H1 (cell line): ENCODE measurements around the gene ARHGAP8. TPM values are rescaled to one million over a fixed set of nuclear protein-coding genes. Genes with fewer than 3 reads are reported as not detected.

Experiments
- CTCF ChIA-PET: fragments of 300-600 bp; sonication (Branson Sonifier 250); formaldehyde crosslinking; loops from one replicate; lab custom pipeline; 2021; ENCODE audit not compliant: partially characterized antibody; lab: Charles Lee
- POLR2A ChIA-PET: fragments of 300-600 bp; sonication (Branson Sonifier 250); formaldehyde crosslinking; loops from one replicate; lab custom pipeline; 2021; ENCODE audit warnings: inconsistent platforms; ENCODE audit not compliant: partially characterized antibody; lab: Charles Lee
- DNase-seq, 2 experiments: peaks; one replicate each; pipeline versions ENCODE4 v3.0.0 to v3.0.0-alpha.2; 2010 to 2022; ENCODE audit warnings: low spot score in 2 of 2, low read depth in 1 of 2, mixed read lengths in 1 of 2
- FAIRE-seq: peaks from 2 replicates; lab custom pipeline; 2011; peaks lifted over from hg19 to GRCh38; lab: Jason Lieb, UNC
- H2AFZ ChIP-seq: 2 replicates; pipeline ENCODE4 v1.8.1; 2012; ENCODE audit warnings: low read length, inconsistent platforms
- H2AK5ac ChIP-seq: 2 replicates; pipeline ENCODE4 v1.6.1; 2013; ENCODE audit warnings: low read depth, low read length
- H2BK120ac ChIP-seq: replicated peaks from 2 replicates; pipeline ENCODE3; 2013; ENCODE audit warnings: low read depth, low read length, inconsistent platforms
- H2BK12ac ChIP-seq: 2 replicates; pipeline ENCODE4 v1.6.1; 2013; ENCODE audit warnings: low read depth, low read length
- H2BK15ac ChIP-seq: 2 replicates; pipeline ENCODE4 v1.6.1; 2013; ENCODE audit warnings: low read length
- H2BK20ac ChIP-seq: 2 replicates; pipeline ENCODE4 v1.6.1; 2013; ENCODE audit warnings: low read length
- H2BK5ac ChIP-seq: 2 replicates; pipeline ENCODE4 v1.6.1; 2013; ENCODE audit warnings: low read depth, low read length
- H3K14ac ChIP-seq: 2 replicates; pipeline ENCODE4 v1.6.1; 2013; ENCODE audit warnings: inconsistent platforms; ENCODE audit not compliant: insufficient read length
- H3K18ac ChIP-seq: 2 replicates; pipeline ENCODE4 v1.6.1; 2013; ENCODE audit warnings: low read length; ENCODE audit errors: extremely low read depth
- H3K23ac ChIP-seq: 2 replicates; pipeline ENCODE4 v1.6.1; 2013; ENCODE audit warnings: inconsistent platforms; ENCODE audit not compliant: insufficient read length
- H3K23me2 ChIP-seq: 2 replicates; pipeline ENCODE4 v1.6.1; 2013; ENCODE audit warnings: low read depth, low read length
- H3K27ac ChIP-seq: 2 replicates; pipeline ENCODE4 v1.6.1; 2011; ENCODE audit warnings: low read depth, low read length, inconsistent platforms
- H3K27me3 ChIP-seq, 4 experiments: replicated peaks in 1 of 4; 1 replicate in 1 of 4; 2 replicates in 3 of 4; pipeline versions ENCODE4 v1.6.1 to v1.8.1; 2011 to 2013; ENCODE audit warnings: low read length in 3 of 4, mild to moderate bottlenecking in 3 of 4, inconsistent platforms in 2 of 4, mixed read lengths in 2 of 4, moderate library complexity in 1 of 4; ENCODE audit not compliant: control insufficient read depth in 3 of 4, insufficient read depth in 3 of 4; ENCODE audit errors: extremely low read depth in 1 of 4
- H3K36me3 ChIP-seq, 4 experiments: 2 replicates each; pipeline versions ENCODE4 v1.6.1 to v1.8.1; 2011 to 2013; ENCODE audit warnings: mild to moderate bottlenecking in 4 of 4, low read length in 3 of 4, moderate library complexity in 2 of 4, control low read depth in 1 of 4, inconsistent platforms in 1 of 4; ENCODE audit not compliant: insufficient read depth in 4 of 4, control insufficient read depth in 2 of 4
- H3K4ac ChIP-seq: replicated peaks from 2 replicates; pipeline ENCODE3; 2013; ENCODE audit warnings: low read length, low read depth, mixed read lengths, inconsistent platforms; ENCODE audit not compliant: insufficient read length
- H3K4me1 ChIP-seq, 4 experiments: replicated peaks in 1 of 4; 1 replicate in 1 of 4; 2 replicates in 3 of 4; pipeline versions ENCODE4 v1.6.1 to v1.8.1; 2011 to 2013; ENCODE audit warnings: low read length in 3 of 4, inconsistent platforms in 2 of 4, mixed read lengths in 1 of 4; ENCODE audit not compliant: insufficient read depth in 4 of 4, control insufficient read depth in 3 of 4
- H3K4me2 ChIP-seq, 2 experiments: 2 replicates each; pipeline versions ENCODE4 v1.6.1 to v1.8.1; 2011 to 2013; ENCODE audit warnings: low read depth in 2 of 2, low read length in 2 of 2, control low read depth in 1 of 2, inconsistent platforms in 1 of 2, mild to moderate bottlenecking in 1 of 2; ENCODE audit not compliant: insufficient read depth in 1 of 2
- H3K4me3 ChIP-seq, 4 experiments: fragments of 200-600, 300-600 bp in 1 of 4; sonication (generic), shearing (Covaris generic), sonication (Bioruptor Twin) in 1 of 4; 2 replicates each; pipeline versions ENCODE4 v1.5.1 to v1.8.1; 2011 to 2016; ENCODE audit warnings: low read length in 4 of 4, low read depth in 3 of 4, control low read depth in 2 of 4, inconsistent platforms in 2 of 4, mild to moderate bottlenecking in 2 of 4, mixed read lengths in 1 of 4, moderate library complexity in 1 of 4; ENCODE audit not compliant: insufficient read depth in 2 of 4; ENCODE audit errors: extremely low read depth in 1 of 4
- H3K56ac ChIP-seq: replicated peaks from 2 replicates; pipeline ENCODE3; 2013; ENCODE audit warnings: low read depth, mild to moderate bottlenecking, mixed read lengths, low read length, inconsistent platforms; ENCODE audit not compliant: insufficient read length
- H3K79me1 ChIP-seq: 2 replicates; pipeline ENCODE4 v1.6.1; 2013; ENCODE audit warnings: low read depth, low read length, control low read depth
- H3K79me2 ChIP-seq, 2 experiments: 2 replicates each; pipeline versions ENCODE4 v1.6.1 to v1.8.1; 2012 to 2013; ENCODE audit warnings: low read length in 2 of 2, mild to moderate bottlenecking in 2 of 2, inconsistent platforms in 1 of 2; ENCODE audit not compliant: insufficient read depth in 2 of 2, control insufficient read depth in 1 of 2
- H3K9ac ChIP-seq, 4 experiments: replicated peaks in 1 of 4; 1 replicate in 1 of 4; 2 replicates in 3 of 4; pipeline versions ENCODE4 v1.6.1 to v1.8.1; 2011 to 2013; ENCODE audit warnings: low read depth in 3 of 4, low read length in 3 of 4, control low read depth in 2 of 4, mild to moderate bottlenecking in 2 of 4, moderate library complexity in 2 of 4, inconsistent platforms in 1 of 4; ENCODE audit errors: extremely low read depth in 1 of 4
- H3K9me3 ChIP-seq, 2 experiments: 2 replicates each; pipeline versions ENCODE4 v1.6.1 to v1.8.1; 2012 to 2013; ENCODE audit warnings: mild to moderate bottlenecking in 2 of 2, moderate library complexity in 2 of 2, control low read depth in 1 of 2, inconsistent platforms in 1 of 2, low read depth in 1 of 2, low read length in 1 of 2, mixed read lengths in 1 of 2; ENCODE audit not compliant: insufficient read depth in 2 of 2
- H4K20me1 ChIP-seq, 2 experiments: replicated peaks in 1 of 2; 2 replicates each; pipeline versions ENCODE3 to v1.8.1; 2011 to 2013; ENCODE audit warnings: inconsistent platforms in 2 of 2, low read length in 2 of 2, mild to moderate bottlenecking in 1 of 2; ENCODE audit not compliant: insufficient read depth in 2 of 2, control insufficient read depth in 1 of 2
- H4K5ac ChIP-seq: 2 replicates; pipeline ENCODE4 v1.6.1; 2013; ENCODE audit warnings: low read length, low read depth, mixed read lengths, inconsistent platforms; ENCODE audit not compliant: insufficient read length
- H4K8ac ChIP-seq: 2 replicates; pipeline ENCODE4 v1.8.0; 2013; ENCODE audit warnings: mild to moderate bottlenecking, moderate library complexity, low read length, inconsistent platforms; ENCODE audit not compliant: insufficient read depth; ENCODE audit errors: extremely low read depth
- H4K91ac ChIP-seq: replicated peaks from 2 replicates; pipeline ENCODE3; 2013; ENCODE audit warnings: low read length, mixed read lengths, inconsistent platforms; ENCODE audit not compliant: insufficient read length
- SIRT6 ChIP-seq: IDR thresholded peaks from one replicate; pipeline ENCODE4 v1.7.1; 2012; ENCODE audit warnings: low read length, inconsistent platforms
- SRF ChIP-seq: IDR thresholded peaks from 2 replicates; pipeline ENCODE4 v1.6.1; 2011; ENCODE audit warnings: mild to moderate bottlenecking, low read depth, low read length, moderate library complexity
- TAF1 ChIP-seq: IDR thresholded peaks from 2 replicates; pipeline ENCODE4 v1.6.1; 2011; ENCODE audit warnings: mild to moderate bottlenecking, low read depth, low read length
- WGBS, 2 experiments: shearing (Covaris generic) in 1 of 2; methylation state at CpG; one replicate each; pipeline versions ENCODE4 v1.1.6 to v1.1.7; 2013 to 2015; ENCODE audit warnings: low lambda C conversion rate in 2 of 2, mixed read lengths in 2 of 2, inconsistent platforms in 1 of 2, low coverage in 1 of 2, missing lambda C conversion rate in 1 of 2; ENCODE audit not compliant: insufficient replicate concordance in 2 of 2, insufficient coverage in 1 of 2, insufficient read length in 1 of 2; ENCODE audit errors: extremely low coverage in 1 of 2, missing lambda C conversion rate in 1 of 2; 5-methylcytosine and 5-hydroxymethylcytosine counted together
- polyA plus RNA-seq, 7 experiments: library from polyadenylated mRNA; depleted of rRNA in 3 of 7; stranded (reverse) in 5 of 7; unstranded in 2 of 7; fragments of >200 nt in 5 of 7; fragments of 200-250 nt in 2 of 7; gene quantifications; 1 replicate in 5 of 7; 2 replicates in 1 of 7; 4 replicates in 1 of 7; pipeline versions ENCODE4 v1.2.1 to v1.2.3, GENCODE V29; 2011 to 2013; ENCODE audit warnings: missing spikeins in 2 of 7, mixed read lengths in 2 of 7
- total RNA-seq: library from RNA; stranded (reverse); fragmentation: NEBNext Ultra II Directional; extraction: Animal tissue kit (Norgen Biotek cat#: 25700); gene quantifications from 2 replicates; pipeline ENCODE4 v1.2.1, GENCODE V29; 2021
- TF ChIP-seq, protein P1 (sequence below): IDR thresholded peaks from 2 replicates; pipeline ENCODE4 v1.6.1; 2011; ENCODE audit warnings: low read depth, mild to moderate bottlenecking, low read length; ENCODE audit not compliant: insufficient read depth

The ARHGAP8 gene
- total and polyA plus RNA-seq, 2 of the 8 experiments (the other 6 are each of a cell fraction or from before 2014, with no cell fraction given) = 35.6 to 47.7 TPM

DNA sequence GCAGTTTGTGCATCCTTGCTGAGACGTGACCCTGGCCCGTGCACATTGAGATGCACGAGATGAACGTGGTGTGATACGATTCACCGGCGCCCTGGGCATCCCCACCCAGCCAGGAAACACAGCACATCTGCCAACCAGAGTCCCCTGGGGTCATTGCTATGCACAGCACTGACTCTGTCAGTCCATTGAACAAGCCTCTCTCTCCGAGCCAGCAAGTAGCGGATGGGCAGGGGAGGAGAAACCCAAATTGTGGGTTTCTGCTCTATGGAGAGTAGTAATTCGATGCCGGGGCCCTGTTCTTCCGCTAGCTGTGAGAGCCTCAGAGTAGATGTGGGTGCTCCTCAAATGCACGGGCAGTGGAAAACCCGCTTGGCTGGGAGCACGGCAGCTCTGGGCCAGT is 85.1 kb downstream of the ARHGAP8 start:
- Histone ChIP-seq H2BK5ac (no peak overlapping the region), H3K4me1 (peaks cover 0 to 20% (median 9%) of the 10 kb centered on the region in 4 experiments; a peak in 5 of 7 replicates), H3K79me2 (no peaks in the 10 kb centered on the region), H3K23ac (no peak overlapping the region), H3K79me1 (no peaks in the 10 kb centered on the region), H4K8ac (no peak overlapping the region), H4K20me1 (peaks cover 0 to 4% of the 10 kb centered on the region in 2 experiments), H3K4me3 (no peak overlapping the region), H4K91ac (no peak overlapping the region), H3K56ac (no peak overlapping the region), H3K4ac (no peak overlapping the region), H3K9ac (no peak overlapping the region), H2BK12ac (no peak overlapping the region), H2BK15ac (no peak overlapping the region), H2BK20ac (no peak overlapping the region), H2AK5ac (no peak overlapping the region), H4K5ac (no peak overlapping the region), H3K9me3 (peaks cover 0 to 10% of the 10 kb centered on the region in 2 experiments; a peak in 1 of 4 replicates), H3K18ac (no peak overlapping the region), H3K27me3 (no peaks in the 10 kb centered on the region; a peak in 1 of 7 replicates), H3K23me2 (no peaks in the 10 kb centered on the region), H3K27ac (no peak overlapping the region), H3K36me3 (no peaks in the 10 kb centered on the region; a peak in 1 of 8 replicates), H3K14ac (no peak overlapping the region), H2AFZ (no peak overlapping the region), H2BK120ac (no peak overlapping the region), H3K4me2 (no peak overlapping the region; a peak in 1 of 4 replicates)
- no peak for FAIRE-seq
- TF ChIP-seq SRF (no peak), TAF1 (no peak), SIRT6 (no peak)
- TF ChIP-seq, protein P1, sequence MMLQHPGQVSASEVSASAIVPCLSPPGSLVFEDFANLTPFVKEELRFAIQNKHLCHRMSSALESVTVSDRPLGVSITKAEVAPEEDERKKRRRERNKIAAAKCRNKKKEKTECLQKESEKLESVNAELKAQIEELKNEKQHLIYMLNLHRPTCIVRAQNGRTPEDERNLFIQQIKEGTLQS = no peak
- POLR2A ChIA-PET = no interaction called here
- 91% methylated on average over 15 of the region's 15 CpGs; no CpG with 5 or more reads in 1 of the 2 experiments for WGBS, 2 experiments
- no peak for DNase-seq
- CTCF ChIA-PET = interaction anchor here (0.6 to 4.0 kb wide), 2 partner anchors 8 to 30 kb away, joined by 3 to 22 read pairs; no protein-coding TSS in a partner anchor
